Parathyroid adenoma (tissue), 2 donors: ENCODE results near the gene ARL6IP6.

Experiments
- H2AFZ ChIP-seq: fragments of 300-600 bp; sonication (generic); one replicate; pipeline ENCODE4 v1.7.0; 2017; ENCODE audit warnings: antibody characterized with exemption, mild to moderate bottlenecking
- H3K27ac ChIP-seq: fragments of 300-600 bp; sonication (generic); one replicate; pipeline ENCODE4 v1.7.0; 2017
- H3K27me3 ChIP-seq: fragments of 300-600 bp; sonication (generic); one replicate; pipeline ENCODE4 v1.7.0; 2017; ENCODE audit warnings: low read length; ENCODE audit not compliant: control insufficient read depth, insufficient read depth
- H3K36me3 ChIP-seq: fragments of 300-600 bp; sonication (generic); one replicate; pipeline ENCODE4 v1.7.0; 2017; ENCODE audit warnings: low read length; ENCODE audit not compliant: control insufficient read depth, insufficient read depth
- H3K4me1 ChIP-seq: fragments of 300-600 bp; sonication (generic); one replicate; pipeline ENCODE4 v1.7.0; 2017; ENCODE audit warnings: control low read depth
- H3K4me2 ChIP-seq: fragments of 300-600 bp; sonication (generic); one replicate; pipeline ENCODE4 v1.7.0; 2017; ENCODE audit warnings: low read length
- H3K4me3 ChIP-seq: fragments of 300-600 bp; sonication (generic); one replicate; pipeline ENCODE4 v1.7.0; 2017; ENCODE audit warnings: low read depth, low read length
- H3K79me2 ChIP-seq: fragments of 300-600 bp; sonication (generic); one replicate; pipeline ENCODE4 v1.7.0; 2017; ENCODE audit warnings: control low read depth
- H3K9ac ChIP-seq: fragments of 300-600 bp; sonication (generic); one replicate; pipeline ENCODE4 v1.7.0; 2017; ENCODE audit warnings: mild to moderate bottlenecking
- H3K9me3 ChIP-seq: fragments of 300-600 bp; sonication (generic); one replicate; pipeline ENCODE4 v1.7.0; 2017; ENCODE audit warnings: low read length; ENCODE audit not compliant: control insufficient read depth
- CTCF ChIP-seq: fragments of 300-600 bp; sonication (generic); IDR thresholded peaks from one replicate; pipeline ENCODE4 v1.7.0; 2017; ENCODE audit warnings: antibody characterized with exemption, mild to moderate bottlenecking
- donor health status: primary hyperparathyroidism.

The ARL6IP6 gene

GRCh38 chr2:152718076-152718908 lies at the start of gene ARL6IP6:
ARL6IP6 (plus strand) TSS chr2:152718620; CDS start chr2:152718625, 5 bp downstream.
- H3K9me3 ChIP-seq, result no peaks in the 10 kb centered on the region
- H3K4me1 ChIP-seq, result peaks cover 4% of the 10 kb centered on the region

GRCh38 chr2:152674334-152674733 lies 44.1 kb upstream of the ARL6IP6 start:
- H3K27ac ChIP-seq, result no peak overlapping the region
- TF ChIP-seq CTCF, result no peak
- no peaks in the 10 kb centered on the region for H3K4me1 ChIP-seq
- no peaks in the 10 kb centered on the region for H3K9me3 ChIP-seq
- H3K4me3 ChIP-seq, result no peak overlapping the region
- H3K79me2 ChIP-seq, result no peaks in the 10 kb centered on the region
- H3K9ac ChIP-seq, result no peak overlapping the region
- H3K36me3 ChIP-seq, result no peaks in the 10 kb centered on the region
- H3K27me3 ChIP-seq, result no peaks in the 10 kb centered on the region
- no peak overlapping the region for H2AFZ ChIP-seq
- H3K4me2 ChIP-seq, result no peak overlapping the region

More at GRCh38 chr2:152718076-152718908, at the start of gene ARL6IP6:
- Histone ChIP-seq H3K79me2 (peaks cover 36% of the 10 kb centered on the region), H2AFZ (peak within 1 kb of the TSS; percentile 98), H3K27me3 (no peaks in the 10 kb centered on the region), H3K36me3 (no peaks in the 10 kb centered on the region), H3K4me2 (peak within 1 kb of the TSS; percentile 87), H3K4me3 (peak within 1 kb of the TSS; percentile 100), H3K27ac (peak within 1 kb of the TSS; percentile 98), H3K9ac (peak within 1 kb of the TSS; percentile 70)
- TF ChIP-seq CTCF, result no peak

GRCh38 chr2:152676461-152676860 lies 42.0 kb upstream of the ARL6IP6 start:
- Histone ChIP-seq H3K36me3 (no peaks in the 10 kb centered on the region), H3K9ac (no peak overlapping the region), H3K27me3 (no peaks in the 10 kb centered on the region), H3K4me1 (no peaks in the 10 kb centered on the region), H3K4me3 (no peak overlapping the region), H3K9me3 (no peaks in the 10 kb centered on the region), H2AFZ (no peak overlapping the region), H3K27ac (no peak overlapping the region), H3K79me2 (no peaks in the 10 kb centered on the region), H3K4me2 (no peak overlapping the region)
- TF ChIP-seq CTCF, result no peak

- no peak overlapping the region for H2AFZ ChIP-seq
- H3K36me3 ChIP-seq, result no peaks in the 10 kb centered on the region
- H3K4me3 ChIP-seq, result no peak overlapping the region
- no peak overlapping the region for H3K9ac ChIP-seq
- no peaks in the 10 kb centered on the region for H3K4me1 ChIP-seq
- H3K79me2 ChIP-seq, result peaks cover under 1% of the 10 kb centered on the region
- H3K9me3 ChIP-seq, result no peaks in the 10 kb centered on the region
- TF ChIP-seq CTCF, result no peak
- no peak overlapping the region for H3K27ac ChIP-seq
- no peaks in the 10 kb centered on the region for H3K27me3 ChIP-seq
- H3K4me2 ChIP-seq, result no peak overlapping the region
Measured at GRCh38 chr2:152678808-152679207, 39.6 kb upstream of the ARL6IP6 start.

GRCh38 chr2:152682663-152683062 lies 35.8 kb upstream of the ARL6IP6 start:
- Histone ChIP-seq H2AFZ (no peak overlapping the region), H3K79me2 (peaks cover 14% of the 10 kb centered on the region), H3K27ac (no peak overlapping the region), H3K4me3 (no peak overlapping the region), H3K27me3 (no peaks in the 10 kb centered on the region), H3K4me2 (no peak overlapping the region), H3K9ac (no peak overlapping the region), H3K4me1 (peaks cover 6% of the 10 kb centered on the region), H3K9me3 (no peaks in the 10 kb centered on the region), H3K36me3 (no peaks in the 10 kb centered on the region)
- no peak for TF ChIP-seq CTCF
